IMR-90 (cell line): ENCODE results near the gene TIGAR. TPM values are rescaled to one million over a fixed set of nuclear protein-coding genes. Genes with fewer than 3 reads are reported as not detected.

Experiments used
- ATAC-seq: fragments of 200-7000 bp; cut with Tn5 transposase; 2 replicates; pipeline ENCODE4 v1.9.1; 2020; ENCODE audit warnings: low read depth, mild to moderate bottlenecking, moderate library complexity
- BruUV-seq: library from RNA; stranded (reverse); fragments of 400-500 nt; replicated peaks from 2 replicates; lab custom pipeline; 2021; lab: Mats Ljungman, UMichigan
- CTCF ChIA-PET: fragments of 300-600 bp; formaldehyde crosslinking; extraction: SDS; loops from one replicate; lab custom pipeline; 2021; ENCODE audit warnings: antibody characterized with exemption; lab: Yijun Ruan, JAX
- POLR2A ChIA-PET: fragments of 300-600 bp; sonication (Branson Sonifier 250); formaldehyde crosslinking; loops from one replicate; lab custom pipeline; 2022; ENCODE audit warnings: antibody characterized with exemption; ENCODE audit not compliant: unreplicated experiment; lab: Charles Lee
- DNase-seq: peaks from one replicate; pipeline ENCODE4 v3.0.0; 2013
- H2AFZ ChIP-seq: replicated peaks from 2 replicates; pipeline ENCODE3; 2013; ENCODE audit warnings: low read length, mild to moderate bottlenecking; ENCODE audit not compliant: poor library complexity
- H2AK5ac ChIP-seq: 2 replicates; pipeline ENCODE4 v1.6.1; 2013; ENCODE audit warnings: low read depth, low read length, inconsistent platforms
- H2AK9ac ChIP-seq: replicated peaks from 2 replicates; pipeline ENCODE3; 2013; ENCODE audit warnings: mild to moderate bottlenecking, low read depth, low read length, moderate library complexity; ENCODE audit not compliant: poor library complexity
- H2BK120ac ChIP-seq: 2 replicates; pipeline ENCODE4 v1.6.1; 2013; ENCODE audit warnings: low read depth, low read length, inconsistent platforms
- H2BK15ac ChIP-seq: 3 replicates; pipeline ENCODE4 v1.6.1; 2013; ENCODE audit warnings: low read depth, low read length, inconsistent platforms
- H2BK20ac ChIP-seq: 2 replicates; pipeline ENCODE4 v1.6.1; 2013; ENCODE audit warnings: low read depth, mild to moderate bottlenecking, inconsistent platforms, low read length, moderate library complexity
- H2BK5ac ChIP-seq: 2 replicates; pipeline ENCODE4 v1.6.1; 2013; ENCODE audit warnings: mild to moderate bottlenecking, low read depth, low read length, inconsistent platforms; ENCODE audit not compliant: poor library complexity, severe bottlenecking
- H3K14ac ChIP-seq: replicated peaks from 2 replicates; pipeline ENCODE4 v1.6.1; 2013; ENCODE audit warnings: low read depth, low read length, inconsistent platforms
- H3K18ac ChIP-seq: 2 replicates; pipeline ENCODE4 v1.6.1; 2013; ENCODE audit warnings: low read depth, low read length, control low read depth
- H3K23ac ChIP-seq: 2 replicates; pipeline ENCODE4 v1.6.1; 2013; ENCODE audit warnings: low read depth, low read length, inconsistent platforms
- H3K27ac ChIP-seq: 2 replicates; pipeline ENCODE4 v1.5.1; 2013; ENCODE audit warnings: mild to moderate bottlenecking, control low read depth, low read length; ENCODE audit not compliant: insufficient read depth
- H3K27me3 ChIP-seq: 2 replicates; pipeline ENCODE4 v1.6.1; 2013; ENCODE audit warnings: low read length; ENCODE audit not compliant: control insufficient read depth, insufficient read depth
- H3K36me3 ChIP-seq: 2 replicates; pipeline ENCODE4 v1.6.1; 2013; ENCODE audit warnings: low read length, mixed read lengths; ENCODE audit not compliant: control insufficient read depth, insufficient read depth
- H3K4ac ChIP-seq: 2 replicates; pipeline ENCODE4 v1.6.1; 2013; ENCODE audit warnings: low read depth, low read length, inconsistent platforms
- H3K4me1 ChIP-seq: 2 replicates; pipeline ENCODE4 v1.6.1; 2013; ENCODE audit warnings: low read length, mixed read lengths; ENCODE audit not compliant: control insufficient read depth, insufficient read depth
- H3K4me2 ChIP-seq: 2 replicates; pipeline ENCODE4 v1.6.1; 2013; ENCODE audit warnings: low read depth, mild to moderate bottlenecking, control low read depth, low read length, moderate library complexity
- H3K4me3 ChIP-seq: 2 replicates; pipeline ENCODE4 v1.5.1; 2013; ENCODE audit warnings: low read depth, mild to moderate bottlenecking, control low read depth, low read length, moderate library complexity; ENCODE audit not compliant: insufficient read depth
- H3K56ac ChIP-seq: 2 replicates; pipeline ENCODE4 v1.6.1; 2013; ENCODE audit warnings: low read length, inconsistent platforms; ENCODE audit not compliant: insufficient read depth; ENCODE audit errors: extremely low read depth
- H3K79me1 ChIP-seq, 2 experiments: 2 replicates each; pipeline ENCODE4 v1.6.1; 2013; ENCODE audit warnings: low read length in 2 of 2, inconsistent platforms in 1 of 2, low read depth in 1 of 2
- H3K9ac ChIP-seq: 2 replicates; pipeline ENCODE4 v1.6.1; 2013; ENCODE audit warnings: low read depth, low read length, control low read depth
- H3K9me1 ChIP-seq: 2 replicates; pipeline ENCODE4 v1.6.1; 2013; ENCODE audit warnings: low read length, inconsistent platforms; ENCODE audit not compliant: insufficient read depth
- H3K9me3 ChIP-seq: 2 replicates; pipeline ENCODE4 v1.6.1; 2013; ENCODE audit warnings: low read length; ENCODE audit not compliant: control insufficient read depth, insufficient read depth
- H4K20me1 ChIP-seq: 2 replicates; pipeline ENCODE4 v1.6.1; 2013; ENCODE audit warnings: low read length, inconsistent platforms; ENCODE audit not compliant: insufficient read depth
- H4K5ac ChIP-seq: 2 replicates; pipeline ENCODE4 v1.6.1; 2013; ENCODE audit warnings: mild to moderate bottlenecking, low read depth, low read length, control low read depth
- H4K8ac ChIP-seq, 2 experiments: 2 replicates each; pipeline ENCODE4 v1.6.1; 2013; ENCODE audit warnings: low read depth in 2 of 2, low read length in 2 of 2, control low read depth in 1 of 2, inconsistent platforms in 1 of 2
- H4K91ac ChIP-seq: 2 replicates; pipeline ENCODE4 v1.6.1; 2013; ENCODE audit warnings: low read depth, low read length, inconsistent platforms; ENCODE audit not compliant: insufficient read depth
- MAFK ChIP-seq: IDR thresholded peaks from 2 replicates; pipeline ENCODE4 v1.6.1; 2012; ENCODE audit warnings: low read depth, low read length, improper control_type of control experiment
- RAD21 ChIP-seq: IDR thresholded peaks from 2 replicates; pipeline ENCODE4 v1.6.1; 2012; ENCODE audit warnings: low read length, improper control_type of control experiment
- WGBS, 2 experiments: methylation state at CpG; one replicate each; pipeline versions ENCODE4 v1.1.5 to v1.1.7; 2013; ENCODE audit warnings: missing lambda C conversion rate in 2 of 2; ENCODE audit not compliant: insufficient read length in 1 of 2; ENCODE audit errors: extremely low coverage in 2 of 2; 5-methylcytosine and 5-hydroxymethylcytosine counted together
- dilution Hi-C: fragments of 300-500 bp; cut with HindIII; formaldehyde crosslinking; loops from one replicate; pipeline ENCODE4 v1.14.3; 2018; ENCODE audit warnings: low sequenced_read_pairs; ENCODE audit not compliant: unreplicated experiment
- in situ Hi-C: fragments of 300-500 bp; cut with MboI; formaldehyde crosslinking; loops from 3 replicates; pipeline ENCODE4 v1.14.3; 2019; ENCODE audit warnings: low sequenced_read_pairs, inconsistent platforms, mixed read lengths
- intact Hi-C: fragments of 100-400 bp; cut with micrococcal nuclease; formaldehyde crosslinking; loops from 2 replicates; pipeline ENCODE4 v1.10.0; 2022
- polyA plus RNA-seq, 3 experiments: library from polyadenylated mRNA; depleted of rRNA; stranded (reverse); fragments of >200 nt; gene quantifications; 2 replicates each; pipeline ENCODE4 v1.2.3, GENCODE V29; 2012; ENCODE audit warnings: low replicate concordance in 1 of 3
- total RNA-seq: library from RNA; depleted of rRNA; stranded (reverse); fragments of >200 nt; gene quantifications from 2 replicates; pipeline ENCODE4 v1.2.3, GENCODE V29; 2012

Gene TIGAR
- total and polyA plus RNA-seq, 2 of the 4 experiments (the other 2 are of a cell fraction): 7.3 to 13.7 TPM

GRCh38 chr12:4372653-4373052 is 51.6 kb downstream of the TIGAR start:
- H2BK120ac ChIP-seq: no peak overlapping the region
- no peak overlapping the region for H2AK9ac ChIP-seq
- no peak for TF ChIP-seq RAD21
- TF ChIP-seq MAFK: peak; percentile 67
- H3K27ac ChIP-seq: no peak overlapping the region
- POLR2A ChIA-PET: no interaction called here
- DNase-seq: no peak
- no peaks in the 10 kb centered on the region for H3K9me3 ChIP-seq
- no peaks in the 10 kb centered on the region for H3K79me1 ChIP-seq
- no peaks in the 10 kb centered on the region for H3K4me1 ChIP-seq
- no peak overlapping the region for H4K8ac ChIP-seq
- H4K91ac ChIP-seq: no peak overlapping the region
- H3K14ac ChIP-seq: no peak overlapping the region
- 88% methylated on average over 1 of the region's 2 CpGs; no CpG with 5 or more reads in 1 of the 2 experiments for WGBS, 2 experiments
- no peak overlapping the region for H3K4me2 ChIP-seq
- no peak overlapping the region for H3K9ac ChIP-seq
- no peak overlapping the region for H2BK20ac ChIP-seq
- no peak overlapping the region for H3K56ac ChIP-seq
- CTCF ChIA-PET: no interaction called here
- H3K9me1 ChIP-seq: no peaks in the 10 kb centered on the region
- in situ Hi-C loops: no loop called here
- no peak overlapping the region for H2AK5ac ChIP-seq
- peaks cover 2% of the 10 kb centered on the region for H3K27me3 ChIP-seq
- no peaks in the 10 kb centered on the region for H4K20me1 ChIP-seq
- H2BK15ac ChIP-seq: no peak overlapping the region
- dilution Hi-C loops: no loop called here
- H3K18ac ChIP-seq: no peak overlapping the region
- no peak overlapping the region for H2BK5ac ChIP-seq
- ATAC-seq: no peak
- no peak overlapping the region for H3K4me3 ChIP-seq
- no peak overlapping the region for H2AFZ ChIP-seq
- H3K4ac ChIP-seq: no peak overlapping the region
- no peak overlapping the region for H4K5ac ChIP-seq
- BruUV-seq: no TSS peak
- no peak overlapping the region for H3K23ac ChIP-seq
- intact Hi-C loops: no loop called here
- no peaks in the 10 kb centered on the region for H3K36me3 ChIP-seq
